T-helper 1 cell (primary cell): ENCODE results near the gene LZTR1.
A peak's percentile ranks its signal among the peaks of the same experiment; 100 is the strongest.

ENCODE experiments used
- DNase-seq, 5 donors: peaks; one replicate each; pipeline ENCODE4 v3.0.0-alpha.2; 2012 to 2020

The LZTR1 gene

GRCh38 chr22:20951151-20951931 lies 30.8 kb upstream of the LZTR1 start:
- no peak for DNase-seq

GRCh38 chr22:20951932-20952380 lies 30.1 kb upstream of the LZTR1 start:
- DNase-seq = no peak

GRCh38 chr22:20952544-20953341 lies 29.4 kb upstream of the LZTR1 start:
- no peak for DNase-seq

GRCh38 chr22:20953342-20953608 lies 28.8 kb upstream of the LZTR1 start:
- no peak for DNase-seq

GRCh38 chr22:20953668-20954500 lies 28.2 kb upstream of the LZTR1 start:
- DNase-seq = no peak

- DNase-seq = no peak
Observed at GRCh38 chr22:20955548-20955947, 26.5 kb upstream of the LZTR1 start.

- no peak for DNase-seq
Observed at GRCh38 chr22:20956258-20957101, 25.6 kb upstream of the LZTR1 start.

- no peak for DNase-seq
Observed at GRCh38 chr22:20957102-20957682, 24.9 kb upstream of the LZTR1 start.

GRCh38 chr22:20957683-20958431 lies 24.2 kb upstream of the LZTR1 start:
- DNase-seq = no peak

- DNase-seq = no peak
Observed at GRCh38 chr22:20959578-20960461, 22.3 kb upstream of the LZTR1 start.

GRCh38 chr22:20960609-20961008 lies 21.5 kb upstream of the LZTR1 start:
- no peak for DNase-seq

- no peak for DNase-seq
Observed at GRCh38 chr22:20962491-20962945, 19.6 kb upstream of the LZTR1 start.

- no peak for DNase-seq
Observed at GRCh38 chr22:20963201-20964052, 18.7 kb upstream of the LZTR1 start.

- DNase-seq = no peak
Observed at GRCh38 chr22:20964090-20964798, 17.9 kb upstream of the LZTR1 start.

- no peak for DNase-seq
Observed at GRCh38 chr22:20964799-20965103, 17.3 kb upstream of the LZTR1 start.

GRCh38 chr22:20965104-20965887 lies 16.8 kb upstream of the LZTR1 start:
- DNase-seq = peak in 1 of 5 donors; percentile 27
